Measurements from ENCODE around the gene KDM6A. TPM values are rescaled to one million over a fixed set of nuclear protein-coding genes. Genes with fewer than 3 reads are reported as not detected.

Gene KDM6A
- polyA plus RNA-seq, 1 donor from 2014 or later, result 25.1 TPM

GRCh38 chrX:44903107-44903506 is 30.1 kb downstream of the KDM6A start:
- H3K27me3 ChIP-seq (ENCODE audit: insufficient read depth, low read depth, low read length), result no peaks in the 10 kb centered on the region
- H4K20me1 ChIP-seq (ENCODE audit: insufficient read depth), result no peaks in the 10 kb centered on the region
- TF ChIP-seq EP300 (conservative IDR thresholded peaks at IDR 0.05; ENCODE audit: poor library complexity, severe bottlenecking) (no peak), CTCF (IDR thresholded peaks at IDR 0.05; ENCODE audit: poor library complexity, severe bottlenecking) (no peak), EZH2 (IDR thresholded peaks at IDR 0.05; ENCODE audit: borderline replicate concordance, insufficient read depth, low read length, poor library complexity, severe bottlenecking) (no peak), SMC3 (conservative IDR thresholded peaks at IDR 0.05; ENCODE audit: poor library complexity) (no peak), REST (IDR thresholded peaks at IDR 0.05; ENCODE audit: borderline replicate concordance) (no peak)
- H3F3A ChIP-seq (ENCODE audit: insufficient read depth, low read length, poor library complexity, severe bottlenecking), result no peaks in the 10 kb centered on the region
- no peak overlapping the region for H3K4me2 ChIP-seq (ENCODE audit: low read length)
- no peak overlapping the region for H3K27ac ChIP-seq (ENCODE audit: low read length)
- H3K9me3 ChIP-seq (ENCODE audit: low read length), result no peaks in the 10 kb centered on the region
- H2AFZ ChIP-seq (ENCODE audit: low read depth, low read length), result no peak overlapping the region
- peaks cover 58% of the 10 kb centered on the region for H3K79me2 ChIP-seq (replicated peaks; ENCODE audit: insufficient read depth, low read length)
- H3K9ac ChIP-seq (ENCODE audit: low read length), result no peak overlapping the region
- H3K4me3 ChIP-seq (ENCODE audit: low read length), result no peak overlapping the region
- H3K9me2 ChIP-seq (ENCODE audit: insufficient read depth, low read length), result no peaks in the 10 kb centered on the region
- H3K36me3 ChIP-seq (ENCODE audit: insufficient read depth, low read length), result no peaks in the 10 kb centered on the region

- no peak overlapping the region for H3K9ac ChIP-seq (ENCODE audit: low read length)
- no peaks in the 10 kb centered on the region for H4K20me1 ChIP-seq (ENCODE audit: insufficient read depth)
Observed at GRCh38 chrX:44903830-44904530, 31.0 kb downstream of the KDM6A start.

More at GRCh38 chrX:44903830-44904530, 31.0 kb downstream of the KDM6A start:
- no peak overlapping the region for H2AFZ ChIP-seq (ENCODE audit: low read depth, low read length)
- H3K27ac ChIP-seq (ENCODE audit: low read length), result no peak overlapping the region
- no peaks in the 10 kb centered on the region for H3K9me3 ChIP-seq (ENCODE audit: low read length)
- no peaks in the 10 kb centered on the region for H3K27me3 ChIP-seq (ENCODE audit: insufficient read depth, low read depth, low read length)
- no peak overlapping the region for H3K4me2 ChIP-seq (ENCODE audit: low read length)
- H3K4me3 ChIP-seq (ENCODE audit: low read length), result no peak overlapping the region
- no peaks in the 10 kb centered on the region for H3K9me2 ChIP-seq (ENCODE audit: insufficient read depth, low read length)
- no peaks in the 10 kb centered on the region for H3K36me3 ChIP-seq (ENCODE audit: insufficient read depth, low read length)
- H3K79me2 ChIP-seq (replicated peaks; ENCODE audit: insufficient read depth, low read length), result peaks cover 63% of the 10 kb centered on the region
- no peaks in the 10 kb centered on the region for H3F3A ChIP-seq (ENCODE audit: insufficient read depth, low read length, poor library complexity, severe bottlenecking)
- TF ChIP-seq RAD21 (conservative IDR thresholded peaks at IDR 0.05) (no peak), CTCF (IDR thresholded peaks at IDR 0.05; ENCODE audit: poor library complexity, severe bottlenecking) (no peak), MXI1 (conservative IDR thresholded peaks at IDR 0.05; ENCODE audit: poor library complexity, severe bottlenecking) (no peak), POLR2AphosphoS5 (IDR thresholded peaks at IDR 0.05) (no peak), EP300 (conservative IDR thresholded peaks at IDR 0.05; ENCODE audit: poor library complexity, severe bottlenecking) (no peak), SMC3 (conservative IDR thresholded peaks at IDR 0.05; ENCODE audit: poor library complexity) (no peak), REST (IDR thresholded peaks at IDR 0.05; ENCODE audit: borderline replicate concordance) (no peak)

Data from neural cell (in vitro differentiated cells).